Transverse colon (tissue), 4 donors: Measurements from ENCODE around the gene DDHD1. TPM values are rescaled to one million over a fixed set of nuclear protein-coding genes. Genes with fewer than 3 reads are reported as not detected.

Experiments
- DNase-seq: peaks from one replicate; pipeline ENCODE4 v3.0.0-alpha.2; 2019
- H3K27ac ChIP-seq, 4 donors: fragments of 200-600 bp; sonication (generic); 2 replicates each; pipeline ENCODE4 v1.5.1; 2016 to 2018; ENCODE audit warnings: inconsistent platforms in 4 of 4
- H3K27me3 ChIP-seq: fragments of 200-600 bp; sonication (generic); 2 replicates; pipeline ENCODE4 v1.5.1; 2017; ENCODE audit warnings: inconsistent platforms
- H3K36me3 ChIP-seq, 4 donors: fragments of 200-600 bp; sonication (generic); 2 replicates each; pipeline ENCODE4 v1.5.1; 2017 to 2019; ENCODE audit warnings: inconsistent platforms in 4 of 4
- H3K4me1 ChIP-seq, 4 donors: fragments of 200-600 bp; sonication (generic); 2 replicates each; pipeline ENCODE4 v1.5.1; 2017 to 2020; ENCODE audit warnings: inconsistent platforms in 4 of 4
- H3K4me3 ChIP-seq, 4 donors: fragments of 200-600 bp; sonication (generic); 1 replicate in 1 of 4; 2 replicates in 3 of 4; pipeline versions ENCODE4 v1.5.1 to v1.6.1; 2017 to 2019; ENCODE audit warnings: inconsistent platforms in 4 of 4
- H3K9me3 ChIP-seq, 2 donors: fragments of 200-600 bp; sonication (generic); 2 replicates each; pipeline ENCODE4 v1.5.1; 2017 to 2019; ENCODE audit warnings: inconsistent platforms in 2 of 2
- EP300 ChIP-seq: sonication (generic); formaldehyde crosslinking; IDR thresholded peaks from one replicate; pipeline ENCODE4 v1.6.1; 2017; ENCODE audit warnings: antibody characterized with exemption, low read depth
- POLR2A ChIP-seq: fragments of 450-650 bp; IDR thresholded peaks from one replicate; pipeline ENCODE4 v1.6.1; 2016; ENCODE audit warnings: antibody characterized with exemption, mild to moderate bottlenecking, moderate library complexity
- POLR2AphosphoS5 ChIP-seq, 3 donors: sonication (generic); formaldehyde crosslinking; IDR thresholded peaks; one replicate each; pipeline ENCODE4 v1.6.1; 2016; ENCODE audit warnings: antibody characterized with exemption in 3 of 3
- WGBS, 2 donors: methylation state at CpG; one replicate each; pipeline ENCODE4 v1.1.5; 2018; ENCODE audit warnings: low coverage in 1 of 2; 5-methylcytosine and 5-hydroxymethylcytosine counted together
- in situ Hi-C, 4 donors: fragments of 200-750 bp; cut with MboI; loops; one replicate each; pipeline versions ENCODE4 v1.15.0 to v1.15.1; 2017; ENCODE audit warnings: low sequenced_read_pairs in 3 of 4, low pct_ligation_motif_present in 1 of 4, low pct_unique_long_range_greater_than_20kb in 1 of 4
- intact Hi-C: fragments of 100-400 bp; cut with DNase I; formaldehyde crosslinking; loops from one replicate; pipeline ENCODE4 v1.15.1; 2023; ENCODE audit warnings: low total_unique reads
- total RNA-seq, 4 donors: library from RNA; depleted of rRNA; stranded (reverse); fragments of >200 nt; gene quantifications; one replicate each; pipeline ENCODE4 v1.1.0, GENCODE V29; 2016
- TF ChIP-seq, protein P1 (sequence below), 5 experiments: fragments of 200-600 bp in 3 of 5; fragments of 450-650 bp in 2 of 5; sonication (generic) in 3 of 5; IDR thresholded peaks; 1 replicate in 2 of 5; 2 replicates in 3 of 5; pipeline ENCODE4 v1.5.1; 2016 to 2017; ENCODE audit warnings: antibody characterized with exemption in 5 of 5, inconsistent platforms in 3 of 5, mild to moderate bottlenecking in 2 of 5, moderate library complexity in 1 of 5

Gene DDHD1
- total RNA-seq, 4 donors from 2014 or later = 6.4 to 20.5 (median 13.7) TPM

DNA sequence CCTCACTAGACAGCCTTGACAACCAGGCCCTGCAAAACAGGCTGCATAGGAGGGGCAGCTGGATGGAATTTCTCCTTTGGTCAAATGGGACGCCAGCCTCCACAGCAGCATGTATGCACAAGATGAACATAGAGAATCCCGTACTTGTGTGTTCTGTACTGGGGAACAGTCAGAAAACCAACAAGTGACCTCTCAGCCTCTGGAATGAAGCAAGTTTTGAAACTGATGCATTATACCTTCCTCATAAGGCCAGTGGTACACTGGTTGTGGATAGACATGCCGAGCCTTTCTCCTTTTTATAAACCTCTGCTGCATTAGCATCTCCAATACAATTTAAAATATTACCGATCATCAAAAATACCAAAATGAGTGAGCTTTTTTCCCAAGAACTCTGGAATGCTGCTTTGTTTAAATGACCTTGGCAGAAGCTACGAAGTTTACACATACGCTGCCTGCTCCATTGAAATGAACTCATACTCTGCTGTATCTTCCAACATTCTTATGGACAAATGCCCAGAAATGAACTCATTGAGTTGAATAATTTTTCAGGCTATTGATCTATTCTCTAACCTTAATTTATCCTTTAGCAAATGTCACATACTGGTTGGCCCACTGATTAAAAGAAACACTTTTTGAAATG lies 154.6 kb downstream of the DDHD1 start:
- in situ Hi-C loops (no loop called here), intact Hi-C loops (no loop called here)
- Histone ChIP-seq H3K4me1 (peaks cover 0 to 4% (median 0%) of the 10 kb centered on the region in 4 donors), H3K36me3 (no peaks in the 10 kb centered on the region), H3K27ac (peak overlapping the region; percentile 28 to 56 (median 46)), H3K4me3 (no peak overlapping the region), H3K9me3 (no peaks in the 10 kb centered on the region), H3K27me3 (no peaks in the 10 kb centered on the region)
- WGBS, 2 donors = 75 to 76% methylated on average over 4 to 6 of the region's 6 CpGs
- no peak for DNase-seq
- TF ChIP-seq, protein P1, sequence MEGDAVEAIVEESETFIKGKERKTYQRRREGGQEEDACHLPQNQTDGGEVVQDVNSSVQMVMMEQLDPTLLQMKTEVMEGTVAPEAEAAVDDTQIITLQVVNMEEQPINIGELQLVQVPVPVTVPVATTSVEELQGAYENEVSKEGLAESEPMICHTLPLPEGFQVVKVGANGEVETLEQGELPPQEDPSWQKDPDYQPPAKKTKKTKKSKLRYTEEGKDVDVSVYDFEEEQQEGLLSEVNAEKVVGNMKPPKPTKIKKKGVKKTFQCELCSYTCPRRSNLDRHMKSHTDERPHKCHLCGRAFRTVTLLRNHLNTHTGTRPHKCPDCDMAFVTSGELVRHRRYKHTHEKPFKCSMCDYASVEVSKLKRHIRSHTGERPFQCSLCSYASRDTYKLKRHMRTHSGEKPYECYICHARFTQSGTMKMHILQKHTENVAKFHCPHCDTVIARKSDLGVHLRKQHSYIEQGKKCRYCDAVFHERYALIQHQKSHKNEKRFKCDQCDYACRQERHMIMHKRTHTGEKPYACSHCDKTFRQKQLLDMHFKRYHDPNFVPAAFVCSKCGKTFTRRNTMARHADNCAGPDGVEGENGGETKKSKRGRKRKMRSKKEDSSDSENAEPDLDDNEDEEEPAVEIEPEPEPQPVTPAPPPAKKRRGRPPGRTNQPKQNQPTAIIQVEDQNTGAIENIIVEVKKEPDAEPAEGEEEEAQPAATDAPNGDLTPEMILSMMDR (IDR thresholded peaks at IDR 0.05) = no peak
- TF ChIP-seq POLR2A (no peak), POLR2AphosphoS5 (IDR thresholded peaks at IDR 0.05) (no peak), EP300 (no peak)

DNA sequence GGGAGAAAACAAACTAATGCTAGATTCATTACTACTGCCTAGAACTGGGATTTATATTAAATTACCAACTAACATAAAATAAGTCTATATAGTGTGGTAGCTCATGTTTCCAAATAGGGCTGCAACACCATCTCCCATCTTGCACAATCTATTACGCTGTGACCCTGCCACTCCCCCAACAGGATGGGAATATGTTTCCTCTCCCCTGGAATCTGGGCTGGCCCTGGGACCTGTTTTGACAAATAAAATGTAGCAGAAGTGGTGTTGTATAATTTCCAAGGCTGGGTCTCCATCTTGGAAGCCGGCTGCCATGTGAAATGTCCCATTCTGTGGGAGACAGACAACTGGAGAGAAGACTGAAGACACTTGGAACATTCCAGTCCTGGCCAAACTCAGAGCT lies 156.6 kb downstream of the DDHD1 start:
- intact Hi-C loops = no loop called here
- no peaks in the 10 kb centered on the region for H3K36me3 ChIP-seq
- no peaks in the 10 kb centered on the region for H3K9me3 ChIP-seq
- WGBS, 2 donors = 91 to 100% methylated on average over 2 of the region's 2 CpGs
- H3K4me1 ChIP-seq = peaks cover 0 to 4% (median 0%) of the 10 kb centered on the region in 4 donors
- H3K27ac ChIP-seq = no peak overlapping the region
- no peak for TF ChIP-seq POLR2AphosphoS5 (IDR thresholded peaks at IDR 0.05)
- TF ChIP-seq, protein P1 (IDR thresholded peaks at IDR 0.05) = no peak
- TF ChIP-seq POLR2A = no peak
- TF ChIP-seq EP300 = no peak
- H3K4me3 ChIP-seq = no peak overlapping the region
- in situ Hi-C loops = no loop called here
- DNase-seq = no peak
- H3K27me3 ChIP-seq = no peaks in the 10 kb centered on the region

DNA sequence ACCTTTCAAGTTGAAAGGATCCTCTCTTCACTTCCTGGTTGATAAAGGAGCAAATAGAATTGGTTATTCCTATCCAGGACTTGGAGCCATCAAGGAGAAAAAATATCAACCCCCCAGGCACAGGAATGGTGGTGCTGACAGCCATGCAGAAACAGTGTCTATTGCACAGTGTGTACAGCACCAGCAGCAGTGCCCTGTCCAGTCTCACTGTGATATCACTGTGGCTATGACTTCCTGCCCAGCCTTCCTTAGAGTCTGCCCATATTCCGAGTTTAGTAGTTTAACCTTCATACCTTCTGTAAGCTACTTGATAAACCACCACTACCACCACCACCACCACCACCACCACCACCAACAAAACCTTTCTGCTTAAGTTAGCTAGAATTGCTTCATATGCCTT lies 157.1 kb downstream of the DDHD1 start:
- TF ChIP-seq EP300 = no peak
- TF ChIP-seq, protein P1 (IDR thresholded peaks at IDR 0.05) = no peak
- TF ChIP-seq POLR2AphosphoS5 (IDR thresholded peaks at IDR 0.05) = no peak
- TF ChIP-seq POLR2A = no peak
- DNase-seq = no peak
- intact Hi-C loops = no loop called here
- WGBS, 2 donors = 40 to 77% methylated on average over 1 of the region's 1 CpG
- no peaks in the 10 kb centered on the region for H3K27me3 ChIP-seq
- no peaks in the 10 kb centered on the region for H3K9me3 ChIP-seq
- in situ Hi-C loops = no loop called here
- no peaks in the 10 kb centered on the region for H3K36me3 ChIP-seq
- peaks cover 0 to 4% (median 0%) of the 10 kb centered on the region in 4 donors for H3K4me1 ChIP-seq
- H3K4me3 ChIP-seq = no peak overlapping the region
- no peak overlapping the region for H3K27ac ChIP-seq

- intact Hi-C loops (no loop called here), in situ Hi-C loops (no loop called here)
- H3K4me1 ChIP-seq = no peaks in the 10 kb centered on the region
- DNase-seq = no peak
- TF ChIP-seq POLR2AphosphoS5 (IDR thresholded peaks at IDR 0.05) (no peak), POLR2A (no peak), EP300 (no peak)
- TF ChIP-seq, protein P1 (IDR thresholded peaks at IDR 0.05) = no peak
- H3K9me3 ChIP-seq = no peaks in the 10 kb centered on the region
- no peak overlapping the region for H3K27ac ChIP-seq
- H3K36me3 ChIP-seq = no peaks in the 10 kb centered on the region
- H3K27me3 ChIP-seq = no peaks in the 10 kb centered on the region
- WGBS, 2 donors = 83 to 88% methylated on average over 1 of the region's 1 CpG
- no peak overlapping the region for H3K4me3 ChIP-seq
These were observed 160.8 kb downstream of the DDHD1 start for GRCh38 chr14:52992236-52992870.
